Measurements from ENCODE around the gene HDAC4. TPM values are rescaled to one million over a fixed set of nuclear protein-coding genes. Genes with fewer than 3 reads are reported as not detected.

HDAC4 gene
- total and polyA plus RNA-seq, 3 experiments from 2014 or later: 8.3 to 28.8 (median 24.0) TPM

DNA sequence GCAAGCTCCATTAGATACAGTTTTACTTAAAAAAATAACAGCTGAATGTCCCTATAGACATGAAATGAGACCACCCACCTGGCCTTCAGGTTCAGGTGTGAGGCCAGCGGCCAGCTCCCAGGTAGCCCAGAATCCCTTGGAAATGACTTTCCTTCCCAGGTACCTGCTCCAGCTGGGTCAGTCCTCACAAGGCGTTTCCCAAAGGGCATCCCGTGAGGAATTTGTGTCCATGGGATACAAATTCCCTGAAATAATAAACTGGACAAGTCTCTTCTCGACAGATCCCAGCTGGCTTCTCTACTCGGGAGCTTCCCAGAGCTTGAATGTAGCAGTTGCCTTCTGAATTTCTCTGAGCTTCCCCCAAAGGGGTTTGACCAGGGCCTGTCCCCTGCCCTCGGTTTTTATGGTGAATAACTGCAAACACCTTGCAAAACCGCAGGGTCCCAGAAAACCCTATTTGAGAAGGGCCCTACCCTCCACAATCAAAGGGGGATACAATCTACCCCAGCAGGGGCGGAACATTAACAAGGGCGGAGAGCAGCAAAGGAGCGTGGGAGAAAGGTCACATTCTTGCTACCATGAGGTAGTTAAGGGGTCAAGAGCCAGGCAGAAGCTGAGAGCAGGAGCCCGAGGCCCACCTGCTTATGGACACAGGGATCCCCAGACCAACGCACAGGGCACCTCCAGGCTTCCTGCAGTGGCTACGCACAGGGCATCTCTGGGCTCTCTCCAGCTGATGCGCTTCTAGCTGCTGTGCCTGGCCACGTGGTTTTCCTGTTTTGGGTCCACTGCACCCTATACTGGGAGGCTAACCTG is 107.7 kb downstream of the HDAC4 start:
- Histone ChIP-seq H3K9me3 (ENCODE audit: low read length) (no peaks in the 10 kb centered on the region), H3K4me1 (ENCODE audit: insufficient read depth, low read length) (peaks cover 79% of the 10 kb centered on the region), H3K27ac (ENCODE audit: low read depth, low read length) (no peak overlapping the region), H3K36me3 (ENCODE audit: insufficient read depth, low read length) (no peaks in the 10 kb centered on the region), H3K4me3 (ENCODE audit: low read length) (no peak overlapping the region), H3K27me3 (ENCODE audit: insufficient read depth, low read length, poor library complexity, severe bottlenecking) (no peaks in the 10 kb centered on the region)
- Mint-ChIP-seq H3K36me3 (peaks cover 0 to 3% (median 0%) of the 10 kb centered on the region in 3 donors), H3K9me3 (no peaks in the 10 kb centered on the region), H3K4me1 (peaks cover 60 to 78% (median 71%) of the 10 kb centered on the region in 3 donors), H3K4me3 (no peak overlapping the region), H3K27me3 (peaks cover 0 to 1% of the 10 kb centered on the region in 2 donors), H3K27ac (peak overlapping the region in 6 of 8 donors; percentile 19 to 89 (median 74))
- ChIA-PET POLR2A (interaction anchor here (1.2 kb wide), 1 partner anchor 18 kb away, joined by 4 read pairs; no protein-coding TSS in a partner anchor), CTCF (interaction anchor here (4.5 kb wide), 1 partner anchor 26 kb away, joined by 27 read pairs; no protein-coding TSS in a partner anchor)
- DNase-seq: no peak

DNA sequence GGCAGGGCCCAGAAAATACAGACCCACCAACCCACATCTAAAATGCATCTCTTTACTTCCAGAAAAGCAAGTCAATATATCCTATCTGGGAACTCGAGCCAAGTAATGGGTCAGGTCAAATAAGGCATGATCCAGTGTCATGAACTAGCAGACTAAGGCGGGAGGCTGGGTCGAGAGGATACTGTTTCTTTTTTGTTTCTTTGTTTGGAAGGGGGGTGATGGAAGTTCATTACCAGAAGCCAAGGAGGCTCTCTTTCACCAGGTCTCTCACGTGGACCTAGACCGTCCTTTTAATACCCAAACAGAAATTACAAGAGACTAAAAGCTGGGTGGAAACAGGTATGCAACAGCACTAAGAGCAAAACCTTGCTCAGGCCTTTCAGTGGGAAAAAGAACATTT is 108.3 kb downstream of the HDAC4 start:
- Mint-ChIP-seq H3K27ac (peak overlapping the region in 3 of 8 donors; percentile 31 to 77 (median 48)), H3K27me3 (peaks cover 0 to 1% of the 10 kb centered on the region in 2 donors), H3K4me1 (peaks cover 60 to 78% (median 71%) of the 10 kb centered on the region in 3 donors), H3K4me3 (no peak overlapping the region), H3K9me3 (no peaks in the 10 kb centered on the region), H3K36me3 (peaks cover 0 to under 1% (median 0%) of the 10 kb centered on the region in 3 donors)
- Histone ChIP-seq H3K36me3 (ENCODE audit: insufficient read depth, low read length) (no peaks in the 10 kb centered on the region), H3K4me3 (ENCODE audit: low read length) (no peak overlapping the region), H3K9me3 (ENCODE audit: low read length) (no peaks in the 10 kb centered on the region), H3K27me3 (ENCODE audit: insufficient read depth, low read length, poor library complexity, severe bottlenecking) (no peaks in the 10 kb centered on the region), H3K4me1 (ENCODE audit: insufficient read depth, low read length) (peaks cover 79% of the 10 kb centered on the region), H3K27ac (ENCODE audit: low read depth, low read length) (no peak overlapping the region)
- no peak for DNase-seq
- CTCF ChIA-PET: no interaction called here
- POLR2A ChIA-PET: no interaction called here

GRCh38 chr2:239291475-239292350 is 109.1 kb downstream of the HDAC4 start:
- no peak overlapping the region for H3K27ac ChIP-seq (ENCODE audit: low read depth, low read length)
- no peaks in the 10 kb centered on the region for H3K27me3 ChIP-seq (ENCODE audit: insufficient read depth, low read length, poor library complexity, severe bottlenecking)
- H3K9me3 ChIP-seq (ENCODE audit: low read length): no peaks in the 10 kb centered on the region
- H3K4me1 ChIP-seq (ENCODE audit: insufficient read depth, low read length): peaks cover 79% of the 10 kb centered on the region
- POLR2A ChIA-PET: no interaction called here
- Mint-ChIP-seq H3K27ac (peak overlapping the region in 1 of 8 donors; percentile 29), H3K36me3 (no peaks in the 10 kb centered on the region), H3K9me3 (no peaks in the 10 kb centered on the region), H3K4me3 (no peak overlapping the region), H3K4me1 (peaks cover 60 to 78% (median 74%) of the 10 kb centered on the region in 3 donors), H3K27me3 (peaks cover 0 to 1% of the 10 kb centered on the region in 2 donors)
- CTCF ChIA-PET: interaction anchor here (1.1 to 1.3 kb wide), 2 partner anchors 25 to 89 kb away, joined by 3 to 9 read pairs; no protein-coding TSS in a partner anchor
- no peak for DNase-seq
- no peak overlapping the region for H3K4me3 ChIP-seq (ENCODE audit: low read length)
- H3K36me3 ChIP-seq (ENCODE audit: insufficient read depth, low read length): no peaks in the 10 kb centered on the region

DNA sequence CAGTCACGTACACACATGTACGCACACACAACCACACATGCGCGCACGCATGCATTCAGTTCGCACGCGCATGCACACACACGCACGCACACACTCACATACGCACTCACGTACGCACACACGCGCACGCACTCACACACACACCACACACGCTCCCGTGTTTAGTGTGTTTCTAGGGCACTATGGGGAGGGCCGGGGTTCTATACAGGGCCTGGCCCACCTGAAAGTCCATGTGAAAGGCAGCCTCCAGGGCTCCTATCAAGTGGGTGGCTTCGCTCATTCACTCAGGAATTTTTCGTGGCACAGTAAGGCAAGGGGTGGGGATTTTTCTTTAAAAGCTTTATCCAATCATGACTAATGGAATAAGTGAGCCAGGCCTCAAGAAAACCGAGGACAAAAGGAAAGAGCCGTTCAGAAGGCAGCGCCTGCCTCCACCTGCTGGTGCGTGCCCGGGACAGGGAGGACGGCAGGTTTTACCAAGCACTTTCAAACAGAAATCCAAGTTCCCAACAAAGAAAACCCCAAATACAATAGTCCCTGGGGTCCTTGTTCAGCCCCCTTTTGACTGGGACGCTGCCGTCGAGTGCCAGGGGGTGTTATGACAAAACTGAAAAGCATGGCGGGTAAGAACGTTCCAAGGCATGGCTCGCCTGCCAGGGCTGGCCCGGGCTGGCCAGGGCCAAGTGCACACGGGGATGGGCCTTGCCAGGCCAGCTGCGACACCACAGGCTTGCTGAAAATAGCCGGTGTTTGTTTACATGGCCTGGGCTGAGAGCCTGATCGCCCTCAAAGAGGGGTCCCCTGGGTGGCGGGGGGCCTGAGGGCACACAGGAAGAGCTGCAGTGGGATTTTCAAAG is 110.0 kb downstream of the HDAC4 start:
- H3K4me1 Mint-ChIP-seq: peaks cover 60 to 78% (median 74%) of the 10 kb centered on the region in 3 donors
- Histone ChIP-seq H3K36me3 (ENCODE audit: insufficient read depth, low read length) (no peaks in the 10 kb centered on the region), H3K27ac (ENCODE audit: low read depth, low read length) (no peak overlapping the region), H3K9me3 (ENCODE audit: low read length) (no peaks in the 10 kb centered on the region), H3K4me3 (ENCODE audit: low read length) (no peak overlapping the region), H3K4me1 (ENCODE audit: insufficient read depth, low read length) (peaks cover 79% of the 10 kb centered on the region), H3K27me3 (ENCODE audit: insufficient read depth, low read length, poor library complexity, severe bottlenecking) (no peaks in the 10 kb centered on the region)
- no peak for DNase-seq
- H3K27ac Mint-ChIP-seq: peak overlapping the region in 6 of 8 donors; percentile 8 to 58 (median 38)
- H3K36me3 Mint-ChIP-seq: no peaks in the 10 kb centered on the region
- CTCF ChIA-PET: interaction anchor here (1.1 to 2.2 kb wide), 4 partner anchors 13 to 90 kb away, joined by 3 to 9 read pairs (median 6); no protein-coding TSS in a partner anchor
- no peaks in the 10 kb centered on the region for H3K9me3 Mint-ChIP-seq
- no peak overlapping the region for H3K4me3 Mint-ChIP-seq
- POLR2A ChIA-PET: interaction anchor here (0.6 to 1.8 kb wide), 2 partner anchors 24 to 82 kb away, joined by 3 to 5 read pairs; no protein-coding TSS in a partner anchor
- peaks cover 0 to 1% of the 10 kb centered on the region in 2 donors for H3K27me3 Mint-ChIP-seq

DNA sequence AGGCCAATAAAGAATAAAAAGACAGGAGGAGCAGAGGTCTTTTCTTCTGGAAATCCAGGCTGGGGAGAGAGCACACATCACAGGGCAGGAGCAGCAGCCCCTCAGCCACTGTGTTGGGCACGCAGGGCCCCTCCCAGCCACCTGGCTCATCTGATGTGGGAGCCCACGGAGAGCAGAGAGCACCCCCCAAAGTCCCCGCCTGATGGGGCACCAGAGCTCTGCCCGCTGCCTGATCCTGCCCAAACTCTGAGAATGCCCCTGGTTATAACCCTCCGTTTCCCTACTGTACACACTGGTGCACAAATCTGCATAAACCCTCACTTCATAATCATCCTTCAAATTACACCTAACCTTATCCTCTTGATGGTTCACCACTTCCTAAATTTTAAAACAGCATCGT is 111.3 kb downstream of the HDAC4 start:
- POLR2A ChIA-PET: interaction anchor here (0.6 to 1.8 kb wide), 3 partner anchors 9 to 22 kb away, joined by 3 to 10 read pairs (median 5); no protein-coding TSS in a partner anchor
- Mint-ChIP-seq H3K27ac (peak overlapping the region; percentile 89 to 98 (median 96)), H3K4me3 (peak overlapping the region; percentile 68 to 91 (median 87)), H3K36me3 (peaks cover 0 to 2% (median 0%) of the 10 kb centered on the region in 3 donors), H3K27me3 (no peaks in the 10 kb centered on the region), H3K9me3 (no peaks in the 10 kb centered on the region), H3K4me1 (peaks cover 65 to 81% (median 78%) of the 10 kb centered on the region in 3 donors)
- Histone ChIP-seq H3K4me1 (ENCODE audit: insufficient read depth, low read length) (peaks cover 81% of the 10 kb centered on the region), H3K27me3 (ENCODE audit: insufficient read depth, low read length, poor library complexity, severe bottlenecking) (no peaks in the 10 kb centered on the region), H3K9me3 (ENCODE audit: low read length) (no peaks in the 10 kb centered on the region), H3K4me3 (ENCODE audit: low read length) (peak overlapping the region; percentile 38), H3K36me3 (ENCODE audit: insufficient read depth, low read length) (no peaks in the 10 kb centered on the region), H3K27ac (ENCODE audit: low read depth, low read length) (peak overlapping the region; percentile 41)
- DNase-seq: peak in 2 of 5 donors; percentile 63 to 70
- CTCF ChIA-PET: interaction anchor here (0.7 to 2.2 kb wide), 5 partner anchors 9 to 16 kb away, joined by 3 to 6 read pairs (median 4); no protein-coding TSS in a partner anchor

DNA sequence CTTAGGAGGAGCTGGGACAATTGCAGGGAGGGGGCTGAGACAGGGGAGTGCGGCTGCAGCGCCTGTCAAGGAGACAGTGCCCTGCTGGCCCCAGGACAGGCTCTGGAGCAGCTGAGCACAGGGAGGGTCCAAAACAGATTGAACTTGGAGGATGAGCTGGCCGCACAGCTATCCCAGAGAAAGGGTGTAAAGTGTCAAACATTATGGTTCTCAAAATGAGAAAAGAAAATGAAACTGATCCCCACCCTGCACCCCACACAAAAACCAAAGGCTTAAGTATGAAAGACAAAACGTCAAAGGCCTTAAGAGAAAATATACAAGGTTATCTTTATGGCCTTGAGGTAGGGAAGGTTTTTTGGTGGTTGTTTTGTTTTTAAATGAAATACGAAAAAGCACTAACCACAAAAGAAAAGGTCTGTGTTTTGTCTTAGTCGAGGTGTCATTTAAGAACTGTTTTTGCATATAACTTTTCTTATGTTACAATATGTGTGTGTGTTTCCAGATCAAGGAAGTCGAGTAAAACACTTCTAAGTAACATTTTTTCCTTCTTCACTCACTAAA is 111.8 kb downstream of the HDAC4 start:
- peaks cover 0 to 2% (median 0%) of the 10 kb centered on the region in 3 donors for H3K36me3 Mint-ChIP-seq
- peak overlapping the region; percentile 55 for H3K4me3 ChIP-seq (ENCODE audit: low read length)

More for the DNA sequence above, 111.8 kb downstream of the HDAC4 start:
- DNase-seq: peak in 3 of 5 donors; percentile 59 to 84 (median 66)
- Mint-ChIP-seq H3K27me3 (no peaks in the 10 kb centered on the region), H3K4me1 (peaks cover 60 to 80% (median 74%) of the 10 kb centered on the region in 3 donors), H3K27ac (peak overlapping the region; percentile 89 to 98 (median 96)), H3K4me3 (peak overlapping the region; percentile 68 to 91 (median 87)), H3K9me3 (no peaks in the 10 kb centered on the region)
- Histone ChIP-seq H3K36me3 (ENCODE audit: insufficient read depth, low read length) (no peaks in the 10 kb centered on the region), H3K27me3 (ENCODE audit: insufficient read depth, low read length, poor library complexity, severe bottlenecking) (no peaks in the 10 kb centered on the region), H3K4me1 (ENCODE audit: insufficient read depth, low read length) (peaks cover 81% of the 10 kb centered on the region), H3K27ac (ENCODE audit: low read depth, low read length) (peak overlapping the region; percentile 41), H3K9me3 (ENCODE audit: low read length) (no peaks in the 10 kb centered on the region)
- CTCF ChIA-PET: interaction anchor here (0.8 to 2.2 kb wide), 3 partner anchors 12 to 15 kb away, joined by 3 to 6 read pairs (median 4); no protein-coding TSS in a partner anchor
- POLR2A ChIA-PET: interaction anchor here (0.7 to 1.8 kb wide), 4 partner anchors 9 to 321 kb away, joined by 3 to 10 read pairs (median 4); no protein-coding TSS in a partner anchor
